Ovary (tissue), 3 donors: ENCODE results near the gene HOXB8.

Experiments used
- POLR2A ChIP-seq: fragments of 450-650 bp; IDR thresholded peaks from one replicate; pipeline ENCODE4 v1.6.1; 2017; ENCODE audit warnings: antibody characterized with exemption, mild to moderate bottlenecking, moderate library complexity
- TF ChIP-seq, protein P1 (sequence below), 3 donors: fragments of 450-650 bp in 2 of 3; fragments of 200-600 bp in 1 of 3; IDR thresholded peaks; one replicate each; pipeline versions ENCODE4 v1.5.1 to v1.8.0; 2016 to 2022; ENCODE audit warnings: antibody characterized with exemption in 3 of 3, mild to moderate bottlenecking in 1 of 3
- donor health status: DM: no; HTN: no; CAD: no.

DNA sequence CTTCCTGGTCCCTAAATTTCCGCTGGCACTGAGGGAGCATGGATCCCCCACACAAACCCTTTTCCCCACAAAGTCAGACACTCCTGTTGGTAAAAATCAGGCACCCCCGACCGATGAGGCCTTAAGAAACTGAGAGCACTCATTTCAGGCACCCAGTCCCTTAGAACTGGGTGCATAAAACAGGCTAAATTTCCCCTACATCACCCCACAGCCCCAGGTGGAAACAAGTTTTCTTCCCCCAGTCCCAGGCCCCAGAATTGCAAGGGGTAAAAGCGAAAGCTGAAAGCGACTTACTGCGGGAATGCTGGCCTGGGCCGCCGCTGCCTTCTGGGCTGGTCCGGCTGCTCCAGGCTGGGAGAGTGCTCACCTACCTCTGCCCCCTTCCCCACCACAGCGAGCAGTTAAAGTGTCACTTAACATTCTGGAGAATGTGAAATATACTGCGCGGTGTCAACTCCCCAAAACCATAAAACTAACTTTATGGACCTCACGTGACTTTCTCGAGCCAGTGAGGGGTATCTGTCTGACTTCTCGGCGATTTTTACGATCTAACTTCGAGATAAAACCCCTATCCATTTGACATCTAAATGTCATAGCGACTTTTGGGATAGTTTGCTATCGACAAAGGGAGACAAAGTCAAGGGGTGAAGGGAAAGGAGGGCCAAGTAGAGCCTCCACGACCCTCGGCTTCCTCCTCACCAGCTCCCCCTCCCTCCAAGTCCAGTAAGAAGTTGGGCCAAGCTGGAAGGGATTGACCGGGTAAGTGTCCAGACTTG lies 25.1 kb downstream of the HOXB8 start, which contains the start of gene HOXB3:
- TF ChIP-seq, protein P1, sequence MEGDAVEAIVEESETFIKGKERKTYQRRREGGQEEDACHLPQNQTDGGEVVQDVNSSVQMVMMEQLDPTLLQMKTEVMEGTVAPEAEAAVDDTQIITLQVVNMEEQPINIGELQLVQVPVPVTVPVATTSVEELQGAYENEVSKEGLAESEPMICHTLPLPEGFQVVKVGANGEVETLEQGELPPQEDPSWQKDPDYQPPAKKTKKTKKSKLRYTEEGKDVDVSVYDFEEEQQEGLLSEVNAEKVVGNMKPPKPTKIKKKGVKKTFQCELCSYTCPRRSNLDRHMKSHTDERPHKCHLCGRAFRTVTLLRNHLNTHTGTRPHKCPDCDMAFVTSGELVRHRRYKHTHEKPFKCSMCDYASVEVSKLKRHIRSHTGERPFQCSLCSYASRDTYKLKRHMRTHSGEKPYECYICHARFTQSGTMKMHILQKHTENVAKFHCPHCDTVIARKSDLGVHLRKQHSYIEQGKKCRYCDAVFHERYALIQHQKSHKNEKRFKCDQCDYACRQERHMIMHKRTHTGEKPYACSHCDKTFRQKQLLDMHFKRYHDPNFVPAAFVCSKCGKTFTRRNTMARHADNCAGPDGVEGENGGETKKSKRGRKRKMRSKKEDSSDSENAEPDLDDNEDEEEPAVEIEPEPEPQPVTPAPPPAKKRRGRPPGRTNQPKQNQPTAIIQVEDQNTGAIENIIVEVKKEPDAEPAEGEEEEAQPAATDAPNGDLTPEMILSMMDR (IDR thresholded peaks at IDR 0.05), result no peak
- TF ChIP-seq POLR2A, result no peak
